GM23248 (cell line): ENCODE measurements around the gene PPP1R1C. TPM values are rescaled to one million over a fixed set of nuclear protein-coding genes. Genes with fewer than 3 reads are reported as not detected.
A peak's percentile ranks its signal among the peaks of the same experiment; 100 is the strongest.

Experiments used
- DNase-seq: peaks from one replicate; pipeline ENCODE4 v3.0.0-alpha.2; 2015
- H2AFZ ChIP-seq: fragments of 200-600 bp; sonication (generic); 2 replicates; pipeline ENCODE4 v1.6.1; 2016; ENCODE audit warnings: antibody characterized with exemption
- H3F3A ChIP-seq: fragments of 200-600 bp; sonication (generic); 2 replicates; pipeline ENCODE4 v1.6.1; 2016; ENCODE audit warnings: mild to moderate bottlenecking, antibody characterized with exemption, mixed run types; ENCODE audit not compliant: insufficient read depth
- H3K27ac ChIP-seq: fragments of 200-600 bp; sonication (generic); 2 replicates; pipeline ENCODE4 v1.5.1; 2016; ENCODE audit warnings: mild to moderate bottlenecking
- H3K27me3 ChIP-seq: fragments of 200-600 bp; sonication (generic); replicated peaks from 2 replicates; pipeline ENCODE4 v1.6.1; 2016; ENCODE audit warnings: mild to moderate bottlenecking; ENCODE audit not compliant: insufficient read depth
- H3K36me3 ChIP-seq: fragments of 200-600 bp; sonication (generic); 2 replicates; pipeline ENCODE4 v1.6.1; 2016; ENCODE audit warnings: low read depth, mild to moderate bottlenecking
- H3K4me1 ChIP-seq: fragments of 200-600 bp; sonication (generic); 2 replicates; pipeline ENCODE4 v1.6.1; 2016; ENCODE audit warnings: mild to moderate bottlenecking; ENCODE audit not compliant: insufficient read depth
- H3K4me2 ChIP-seq: fragments of 200-600 bp; sonication (generic); one replicate; pipeline ENCODE4 v1.6.1; 2016; ENCODE audit warnings: mild to moderate bottlenecking; ENCODE audit not compliant: unreplicated experiment
- H3K4me3 ChIP-seq: fragments of 200-600 bp; sonication (generic); 2 replicates; pipeline ENCODE4 v1.5.1; 2016; ENCODE audit warnings: mild to moderate bottlenecking
- H3K79me2 ChIP-seq: fragments of 200-600 bp; sonication (generic); 2 replicates; pipeline ENCODE4 v1.6.1; 2016; ENCODE audit warnings: mild to moderate bottlenecking; ENCODE audit not compliant: insufficient read depth
- H3K9ac ChIP-seq: fragments of 200-600 bp; sonication (generic); 2 replicates; pipeline ENCODE4 v1.6.1; 2016; ENCODE audit warnings: mild to moderate bottlenecking
- H3K9me2 ChIP-seq: fragments of 200-600 bp; sonication (generic); 2 replicates; pipeline ENCODE4 v1.6.1; 2016; ENCODE audit warnings: mixed run types, mild to moderate bottlenecking, moderate library complexity; ENCODE audit not compliant: insufficient read depth
- H3K9me3 ChIP-seq: fragments of 200-600 bp; sonication (generic); one replicate; pipeline ENCODE4 v1.6.1; 2017; ENCODE audit warnings: low read depth
- H4K20me1 ChIP-seq: fragments of 200-600 bp; sonication (generic); 2 replicates; pipeline ENCODE4 v1.6.0; 2016; ENCODE audit not compliant: insufficient read depth
- EZH2 ChIP-seq: fragments of 200-600 bp; sonication (generic); IDR thresholded peaks from 2 replicates; pipeline ENCODE4 v1.6.1; 2018; ENCODE audit warnings: antibody characterized with exemption, mild to moderate bottlenecking; ENCODE audit not compliant: insufficient read depth, poor library complexity, severe bottlenecking
- EZH2phosphoT487 ChIP-seq: fragments of 200-600 bp; sonication (generic); IDR thresholded peaks from 2 replicates; pipeline ENCODE4 v1.6.1; 2018; ENCODE audit warnings: antibody characterized with exemption, moderate library complexity, mild to moderate bottlenecking, low read depth; ENCODE audit not compliant: insufficient read depth
- WGBS, 2 experiments: methylation state at CpG; one replicate each; pipeline ENCODE4 v1.1.6; 2015 to 2017; ENCODE audit warnings: low lambda C conversion rate in 2 of 2, low coverage in 1 of 2; ENCODE audit errors: missing lambda C conversion rate in 2 of 2; 5-methylcytosine and 5-hydroxymethylcytosine counted together
- in situ Hi-C: fragments of 300-500 bp; cut with MboI; formaldehyde crosslinking; loops from 2 replicates; pipeline ENCODE4 v1.15.0; 2020
- polyA plus RNA-seq: library from polyadenylated mRNA; unstranded; fragments of >200 nt; fragmentation: Nextera tagmentation; extraction: Ambion mirVana; gene quantifications from 2 replicates; pipeline ENCODE4 v1.2.1, GENCODE V29; 2016
- total RNA-seq: library from RNA; depleted of rRNA; stranded (reverse); fragments of >200 nt; shearing (Covaris generic); gene quantifications from 2 replicates; pipeline ENCODE4 v1.2.3, GENCODE V29; 2014

Gene PPP1R1C
- total and polyA plus RNA-seq, 2 experiments from 2014 or later: not detected

- H4K20me1 ChIP-seq: no peaks in the 10 kb centered on the region
- no peaks in the 10 kb centered on the region for H3K9me3 ChIP-seq
- no peak for DNase-seq
- WGBS, 2 experiments: 56 to 61% methylated on average over 2 of the region's 2 CpGs
- H3K27me3 ChIP-seq: no peaks in the 10 kb centered on the region
- TF ChIP-seq EZH2phosphoT487: no peak
- TF ChIP-seq EZH2: no peak
- in situ Hi-C loops: no loop called here
- H3K9me2 ChIP-seq: no peaks in the 10 kb centered on the region
- H3F3A ChIP-seq: no peaks in the 10 kb centered on the region
- no peak overlapping the region for H2AFZ ChIP-seq
- no peak overlapping the region for H3K9ac ChIP-seq
- H3K4me3 ChIP-seq: no peak overlapping the region
- no peak overlapping the region for H3K27ac ChIP-seq
- H3K79me2 ChIP-seq: no peaks in the 10 kb centered on the region
- no peaks in the 10 kb centered on the region for H3K36me3 ChIP-seq
- no peak overlapping the region for H3K4me2 ChIP-seq
- no peaks in the 10 kb centered on the region for H3K4me1 ChIP-seq
Measured at GRCh38 chr2:182031956-182032355, 46.3 kb downstream of the PPP1R1C start.

GRCh38 chr2:182033449-182033848 is 47.8 kb downstream of the PPP1R1C start:
- H3K36me3 ChIP-seq: no peaks in the 10 kb centered on the region
- H3K27ac ChIP-seq: no peak overlapping the region
- 94 to 96% methylated on average over 3 of the region's 3 CpGs for WGBS, 2 experiments
- no peaks in the 10 kb centered on the region for H3K27me3 ChIP-seq
- no peak overlapping the region for H3K9ac ChIP-seq
- H2AFZ ChIP-seq: no peak overlapping the region
- no peak for TF ChIP-seq EZH2
- no peak for TF ChIP-seq EZH2phosphoT487
- no peak overlapping the region for H3K4me3 ChIP-seq
- no peaks in the 10 kb centered on the region for H3K9me2 ChIP-seq
- peaks cover 3% of the 10 kb centered on the region; the same call in 1 of the 2 replicates for H3F3A ChIP-seq
- no peak for DNase-seq
- H4K20me1 ChIP-seq: no peaks in the 10 kb centered on the region
- in situ Hi-C loops: no loop called here
- no peaks in the 10 kb centered on the region for H3K79me2 ChIP-seq
- no peaks in the 10 kb centered on the region for H3K9me3 ChIP-seq
- no peak overlapping the region for H3K4me2 ChIP-seq
- peaks cover 3% of the 10 kb centered on the region; the same call in 1 of the 2 replicates for H3K4me1 ChIP-seq

GRCh38 chr2:182038576-182038975 is 52.9 kb downstream of the PPP1R1C start:
- H3K9me3 ChIP-seq: no peaks in the 10 kb centered on the region
- no peak overlapping the region for H3K9ac ChIP-seq
- no peaks in the 10 kb centered on the region for H4K20me1 ChIP-seq
- H3K36me3 ChIP-seq: no peaks in the 10 kb centered on the region
- H3K27me3 ChIP-seq: no peaks in the 10 kb centered on the region
- H3K79me2 ChIP-seq: no peaks in the 10 kb centered on the region
- no peak for TF ChIP-seq EZH2
- no peak for TF ChIP-seq EZH2phosphoT487
- H3K4me3 ChIP-seq: no peak overlapping the region
- 5 to 8% methylated on average over 1 of the region's 1 CpG for whole genome bisulfite sequencing, 2 experiments
- H3K9me2 ChIP-seq: no peaks in the 10 kb centered on the region
- DNase-seq: peak; percentile 73
- in situ Hi-C loops: no loop called here
- H3F3A ChIP-seq: peaks cover 11% of the 10 kb centered on the region
- H3K4me2 ChIP-seq: peak overlapping the region; percentile 26
- H2AFZ ChIP-seq: no peak overlapping the region
- H3K4me1 ChIP-seq: peaks cover 10% of the 10 kb centered on the region; the same call in 1 of the 2 replicates
- no peak overlapping the region for H3K27ac ChIP-seq

GRCh38 chr2:182043021-182043420 is 57.4 kb downstream of the PPP1R1C start:
- no peak overlapping the region for H3K4me3 ChIP-seq
- no peak overlapping the region for H2AFZ ChIP-seq
- no peaks in the 10 kb centered on the region for H4K20me1 ChIP-seq
- H3K36me3 ChIP-seq: no peaks in the 10 kb centered on the region
- TF ChIP-seq EZH2phosphoT487 (no peak), EZH2 (no peak)
- no peaks in the 10 kb centered on the region for H3K9me2 ChIP-seq
- H3K4me2 ChIP-seq: no peak overlapping the region
- H3K27ac ChIP-seq: no peak overlapping the region
- H3K9me3 ChIP-seq: no peaks in the 10 kb centered on the region
- H3K79me2 ChIP-seq: no peaks in the 10 kb centered on the region
- H3K9ac ChIP-seq: no peak overlapping the region
- H3K4me1 ChIP-seq: peaks cover 10% of the 10 kb centered on the region; the same call in 1 of the 2 replicates
- in situ Hi-C loops: no loop called here
- DNase-seq: no peak
- WGBS, 2 experiments: 5 to 14% methylated on average over 1 of the region's 1 CpG
- no peaks in the 10 kb centered on the region for H3K27me3 ChIP-seq
- H3F3A ChIP-seq: peaks cover 11% of the 10 kb centered on the region

- no peak overlapping the region for H3K4me2 ChIP-seq
- H3K4me1 ChIP-seq: peaks cover 3% of the 10 kb centered on the region; the same call in 1 of the 2 replicates
- peaks cover 5% of the 10 kb centered on the region for H3F3A ChIP-seq
- DNase-seq: no peak
- in situ Hi-C loops: no loop called here
- no peaks in the 10 kb centered on the region for H3K27me3 ChIP-seq
- WGBS, 2 experiments: 85% methylated on average over 4 of the region's 4 CpGs
- no peak overlapping the region for H2AFZ ChIP-seq
- H4K20me1 ChIP-seq: no peaks in the 10 kb centered on the region
- no peak overlapping the region for H3K27ac ChIP-seq
- H3K79me2 ChIP-seq: no peaks in the 10 kb centered on the region
- H3K36me3 ChIP-seq: no peaks in the 10 kb centered on the region
- no peak overlapping the region for H3K9ac ChIP-seq
- TF ChIP-seq EZH2: no peak
- no peak for TF ChIP-seq EZH2phosphoT487
- H3K9me3 ChIP-seq: no peaks in the 10 kb centered on the region
- no peaks in the 10 kb centered on the region for H3K9me2 ChIP-seq
- no peak overlapping the region for H3K4me3 ChIP-seq
Measured at GRCh38 chr2:182043861-182044260, 58.2 kb downstream of the PPP1R1C start.
